SK-N-SH treated with all-trans-retinoic acid at 6 μM for 48 hours (cell line): ENCODE measurements around the gene CETP.

ENCODE experiments used
- GLIS3 ChIP-seq: fragments of 250-450 bp; sonication (Bioruptor Pico); IDR thresholded peaks from 2 replicates; pipeline ENCODE4 v1.5.0; 2020; ENCODE audit warnings: mild to moderate bottlenecking, moderate library complexity
- ZNF8 ChIP-seq: fragments of 450-650 bp; formaldehyde crosslinking; IDR thresholded peaks from 2 replicates; pipeline ENCODE4 v1.5.0; 2020; ENCODE audit warnings: mild to moderate bottlenecking, moderate library complexity
- TF ChIP-seq, protein P1 (sequence below): fragments of 250-450 bp; sonication (Bioruptor Pico); IDR thresholded peaks from 2 replicates; pipeline ENCODE4 v1.5.1; 2020; ENCODE audit warnings: low read depth, mild to moderate bottlenecking, moderate library complexity

DNA sequence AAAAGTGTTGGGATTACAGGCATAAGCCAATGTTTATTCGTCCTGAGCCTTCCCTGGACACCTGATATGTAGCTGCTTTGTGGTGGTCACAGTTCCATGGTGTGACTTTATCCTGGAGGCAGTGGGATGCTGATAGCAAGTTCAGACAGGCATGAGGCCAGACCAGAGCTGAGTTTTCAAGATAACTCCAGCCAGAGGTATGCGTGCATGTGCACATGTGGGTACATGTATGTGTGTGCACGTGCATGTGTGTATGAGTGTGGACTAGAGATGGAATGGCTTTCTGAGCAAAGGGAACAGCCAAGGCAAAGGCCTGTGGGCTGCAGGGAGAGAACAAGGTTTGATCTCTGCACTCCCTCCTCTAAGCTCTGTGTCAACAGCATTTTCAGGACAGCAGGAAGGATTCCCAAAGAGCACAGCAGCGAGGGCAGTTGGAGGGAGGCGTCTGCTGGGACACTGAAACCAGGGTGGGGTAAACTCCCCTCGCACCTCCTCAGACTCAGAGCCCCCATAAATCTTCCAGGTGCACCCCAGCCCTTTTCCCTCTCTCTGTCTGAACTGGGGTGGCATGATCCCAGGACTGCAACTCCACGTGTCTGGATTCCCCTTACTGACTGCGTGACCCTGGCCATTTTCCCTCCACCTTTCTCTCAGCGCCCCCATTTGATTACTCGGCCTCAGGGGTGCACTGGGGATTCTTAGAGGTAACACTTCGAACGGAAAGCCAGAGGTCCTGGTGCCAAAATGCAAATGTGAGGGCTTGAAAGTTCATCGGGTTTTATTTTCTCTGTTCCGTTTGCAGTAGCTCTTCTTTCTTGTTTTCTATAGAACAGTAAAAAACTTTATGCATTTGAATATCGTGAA, 42.9 kb downstream of the CETP start:
- TF ChIP-seq, protein P1, sequence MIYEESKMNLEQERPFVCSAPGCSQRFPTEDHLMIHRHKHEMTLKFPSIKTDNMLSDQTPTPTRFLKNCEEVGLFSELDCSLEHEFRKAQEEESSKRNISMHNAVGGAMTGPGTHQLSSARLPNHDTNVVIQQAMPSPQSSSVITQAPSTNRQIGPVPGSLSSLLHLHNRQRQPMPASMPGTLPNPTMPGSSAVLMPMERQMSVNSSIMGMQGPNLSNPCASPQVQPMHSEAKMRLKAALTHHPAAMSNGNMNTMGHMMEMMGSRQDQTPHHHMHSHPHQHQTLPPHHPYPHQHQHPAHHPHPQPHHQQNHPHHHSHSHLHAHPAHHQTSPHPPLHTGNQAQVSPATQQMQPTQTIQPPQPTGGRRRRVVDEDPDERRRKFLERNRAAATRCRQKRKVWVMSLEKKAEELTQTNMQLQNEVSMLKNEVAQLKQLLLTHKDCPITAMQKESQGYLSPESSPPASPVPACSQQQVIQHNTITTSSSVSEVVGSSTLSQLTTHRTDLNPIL (CRISPR knock-in tag), result no peak
- no peak for TF ChIP-seq GLIS3 (CRISPR knock-in tag)
- TF ChIP-seq ZNF8 (CRISPR knock-in tag), result no peak
